Spleen (tissue), 11 donors: ENCODE measurements around the gene GABBR1. TPM values are rescaled to one million over a fixed set of nuclear protein-coding genes. Genes with fewer than 3 reads are reported as not detected.

ENCODE experiments used
- DNase-seq: peaks from one replicate; pipeline ENCODE4 v3.0.0-alpha.2; 2020
- H3K27ac ChIP-seq, 8 donors: fragments of 200-600 bp; sonication (generic) in 7 of 8; 1 replicate in 4 of 8; 2 replicates in 4 of 8; pipeline versions ENCODE4 v1.5.0 to v1.8.0; 2016 to 2021; ENCODE audit warnings: inconsistent platforms in 4 of 8, mild to moderate bottlenecking in 4 of 8, moderate library complexity in 1 of 8
- H3K27me3 ChIP-seq, 7 donors: fragments of 200-600 bp; sonication (generic) in 6 of 7; replicated peaks in 1 of 7; 1 replicate in 4 of 7; 2 replicates in 3 of 7; pipeline versions ENCODE4 v1.5.0 to v1.8.0; 2016 to 2021; ENCODE audit warnings: inconsistent platforms in 3 of 7, mild to moderate bottlenecking in 1 of 7
- H3K36me3 ChIP-seq, 6 donors: fragments of 200-600 bp; sonication (generic) in 5 of 6; 1 replicate in 4 of 6; 2 replicates in 2 of 6; pipeline versions ENCODE4 v1.5.0 to v1.8.0; 2016 to 2021; ENCODE audit warnings: inconsistent platforms in 2 of 6
- H3K4me1 ChIP-seq, 6 donors: fragments of 200-600 bp; sonication (generic) in 5 of 6; 1 replicate in 3 of 6; 2 replicates in 3 of 6; pipeline versions ENCODE4 v1.5.0 to v1.8.0; 2016 to 2021; ENCODE audit warnings: inconsistent platforms in 3 of 6
- H3K4me3 ChIP-seq, 8 donors: fragments of 200-600 bp; sonication (generic) in 7 of 8; 1 replicate in 4 of 8; 2 replicates in 4 of 8; pipeline versions ENCODE4 v1.5.0 to v1.8.0; 2016 to 2021; ENCODE audit warnings: inconsistent platforms in 4 of 8, mild to moderate bottlenecking in 4 of 8, moderate library complexity in 2 of 8
- H3K9me3 ChIP-seq, 8 donors: fragments of 200-600 bp; sonication (generic) in 7 of 8; 1 replicate in 4 of 8; 2 replicates in 4 of 8; pipeline versions ENCODE4 v1.5.0 to v1.8.0; 2016 to 2021; ENCODE audit warnings: inconsistent platforms in 4 of 8
- CTCF ChIP-seq, 11 experiments: fragments of 200-600 bp in 7 of 11; fragments of 450-650 bp in 4 of 11; sonication (generic) in 4 of 11; IDR thresholded peaks in 8 of 11; conservative IDR thresholded peaks in 3 of 11; 1 replicate in 7 of 11; 2 replicates in 4 of 11; pipeline versions ENCODE4 v1.4.0 to v1.8.0; 2016 to 2021; ENCODE audit warnings: antibody characterized with exemption in 11 of 11, inconsistent platforms in 4 of 11, mild to moderate bottlenecking in 1 of 11
- POLR2A ChIP-seq, 3 donors: fragments of 450-650 bp; IDR thresholded peaks; one replicate each; pipeline ENCODE4 v1.5.1; 2017; ENCODE audit warnings: antibody characterized with exemption in 3 of 3, mild to moderate bottlenecking in 1 of 3
- POLR2AphosphoS5 ChIP-seq, 3 donors: sonication (generic); formaldehyde crosslinking; IDR thresholded peaks; one replicate each; pipeline ENCODE4 v1.5.1; 2017; ENCODE audit warnings: antibody characterized with exemption in 3 of 3
- WGBS, 5 donors: extraction: QIAGEN DNeasy Blood & Tissue Kit in 3 of 5; methylation state at CpG; one replicate each; pipeline versions ENCODE4 v1.1.5 to v1.1.7; 2013 to 2018; 5-methylcytosine and 5-hydroxymethylcytosine counted together
- intact Hi-C: fragments of 100-400 bp; cut with DNase I; formaldehyde crosslinking; loops from one replicate; pipeline ENCODE4 v1.15.0; 2023; ENCODE audit warnings: low total_unique reads
- polyA plus RNA-seq, 3 donors: library from polyadenylated mRNA; stranded (reverse); fragments of 200-250 nt; gene quantifications; one replicate each; pipeline ENCODE4 v1.2.1, GENCODE V29; 2013
- total RNA-seq, 7 donors: library from RNA; depleted of rRNA in 3 of 7; stranded (reverse); fragments of >200 nt in 3 of 7; fragmentation: NEBNext Ultra II Directional in 4 of 7; extraction: Animal tissue kit (Norgen Biotek cat#: 25700) in 4 of 7; gene quantifications; one replicate each; pipeline versions ENCODE4 v1.1.0 to v1.2.1, GENCODE V29; 2016 to 2021
- donor health status: healthy with polysubstance abuse.
- donor health status: DM: no; HTN: no; CAD: no; lungs with moderate emphysema.
- donor health status: DM: no; HTN: no; CAD: no.
- donor health status: Bipolar disorder and iron deficiency.
- donor health status: healthy.
- donor health status: DM: no; HTN: no; CAD: no.
- donor health status: DM: yes; HTN: yes; CAD: no.

Gene GABBR1
- total and polyA plus RNA-seq, 10 donors, result 13.8 to 122 (median 62.4) TPM

GRCh38 chr6:29647927-29648642 is 15.1 kb upstream of the GABBR1 start:
- H3K36me3 ChIP-seq, result no peaks in the 10 kb centered on the region
- H3K27me3 ChIP-seq, result no peaks in the 10 kb centered on the region
- TF ChIP-seq CTCF (IDR thresholded peaks at IDR 0.05 in 8 of 11, conservative IDR thresholded peaks at IDR 0.05 in 3 of 11), result peak in 6 of 11 experiments; percentile 20 to 38 (median 30)
- TF ChIP-seq POLR2A (IDR thresholded peaks at IDR 0.05), result no peak
- H3K9me3 ChIP-seq, result no peaks in the 10 kb centered on the region
- DNase-seq, result no peak
- H3K4me1 ChIP-seq, result peaks cover 4 to 27% (median 14%) of the 10 kb centered on the region in 6 donors
- no peak overlapping the region for H3K27ac ChIP-seq
- intact Hi-C loops, result no loop called here
- no peak overlapping the region for H3K4me3 ChIP-seq
- whole genome bisulfite sequencing, 5 donors, result 93 to 95% (median 95%) methylated on average over 23 of the region's 23 CpGs

- H3K4me3 ChIP-seq, result no peak overlapping the region
- H3K27me3 ChIP-seq, result no peaks in the 10 kb centered on the region
- TF ChIP-seq CTCF (IDR thresholded peaks at IDR 0.05 in 8 of 11, conservative IDR thresholded peaks at IDR 0.05 in 3 of 11) (no peak), POLR2AphosphoS5 (IDR thresholded peaks at IDR 0.05) (no peak), POLR2A (IDR thresholded peaks at IDR 0.05) (no peak)
- no peaks in the 10 kb centered on the region for H3K9me3 ChIP-seq
- H3K4me1 ChIP-seq, result peaks cover 0 to 6% (median 0%) of the 10 kb centered on the region in 6 donors
- no peaks in the 10 kb centered on the region for H3K36me3 ChIP-seq
- no peak for DNase-seq
- H3K27ac ChIP-seq, result peak overlapping the region in 1 of 8 donors; percentile 41
- intact Hi-C loops, result no loop called here
- WGBS, 5 donors, result 35 to 48% (median 41%) methylated on average over 3 of the region's 3 CpGs
Observed at GRCh38 chr6:29641430-29642148, 8.6 kb upstream of the GABBR1 start.

- H3K27me3 ChIP-seq, result peaks cover 0 to 13% (median 0%) of the 10 kb centered on the region in 7 donors
- no peak for DNase-seq
- peaks cover 0 to 29% (median 21%) of the 10 kb centered on the region in 6 donors for H3K4me1 ChIP-seq
- H3K4me3 ChIP-seq, result no peak overlapping the region
- H3K36me3 ChIP-seq, result no peaks in the 10 kb centered on the region
- TF ChIP-seq CTCF (IDR thresholded peaks at IDR 0.05 in 8 of 11, conservative IDR thresholded peaks at IDR 0.05 in 3 of 11) (no peak), POLR2A (IDR thresholded peaks at IDR 0.05) (no peak), POLR2AphosphoS5 (IDR thresholded peaks at IDR 0.05) (no peak)
- no peaks in the 10 kb centered on the region for H3K9me3 ChIP-seq
- H3K27ac ChIP-seq, result no peak overlapping the region
- intact Hi-C loops, result no loop called here
- 85 to 96% (median 92%) methylated on average over 9 of the region's 9 CpGs for WGBS, 5 donors
Observed at GRCh38 chr6:29637247-29637646, 4.3 kb upstream of the GABBR1 start.

- 12 to 22% (median 16%) methylated on average over 9 of the region's 9 CpGs for WGBS, 5 donors
Observed at GRCh38 chr6:29633534-29633905, 537 bp upstream of the GABBR1 start.

More at GRCh38 chr6:29633534-29633905, 537 bp upstream of the GABBR1 start:
- Histone ChIP-seq H3K36me3 (no peaks in the 10 kb centered on the region), H3K27ac (peak overlapping the region; percentile 63 to 90 (median 86)), H3K27me3 (peaks cover 0 to 38% (median 0%) of the 10 kb centered on the region in 7 donors), H3K9me3 (no peaks in the 10 kb centered on the region), H3K4me3 (peak overlapping the region; percentile 48 to 85 (median 72)), H3K4me1 (peaks cover 15 to 66% (median 52%) of the 10 kb centered on the region in 6 donors)
- TF ChIP-seq POLR2A (IDR thresholded peaks at IDR 0.05) (no peak), POLR2AphosphoS5 (IDR thresholded peaks at IDR 0.05) (no peak), CTCF (IDR thresholded peaks at IDR 0.05 in 8 of 11, conservative IDR thresholded peaks at IDR 0.05 in 3 of 11) (no peak)
- intact Hi-C loops, result no loop called here
- no peak for DNase-seq
